HFFc6 (cell line): ENCODE data around the gene PGRMC1. TPM values are rescaled to one million over a fixed set of nuclear protein-coding genes. Genes with fewer than 3 reads are reported as not detected.
"Not testable (repeated sequence)": the region's sequence is repeated elsewhere in the genome, so short reads cannot be mapped to it uniquely, and the experiment has no call there.

Experiments used
- DNase-seq: peaks from one replicate; pipeline ENCODE4 v3.0.0-alpha.2; 2018
- H3K27ac Mint-ChIP-seq: 2 replicates; pipeline ENCODE4 v1.8.0; 2020; ENCODE audit warnings: mild to moderate bottlenecking, mixed read lengths
- H3K27me3 Mint-ChIP-seq: 2 replicates; pipeline ENCODE4 v1.8.0; 2021; ENCODE audit warnings: mild to moderate bottlenecking, moderate library complexity, mixed read lengths; ENCODE audit not compliant: insufficient read depth
- H3K36me3 Mint-ChIP-seq: 2 replicates; pipeline ENCODE4 v1.8.0; 2021; ENCODE audit warnings: low read depth, mixed read lengths
- H3K4me1 Mint-ChIP-seq: 2 replicates; pipeline ENCODE4 v1.8.0; 2020; ENCODE audit warnings: low read depth, mixed read lengths
- H3K4me3 Mint-ChIP-seq: 2 replicates; pipeline ENCODE4 v1.8.0; 2020; ENCODE audit warnings: mild to moderate bottlenecking, moderate library complexity, mixed read lengths
- H3K9me3 Mint-ChIP-seq: 2 replicates; pipeline ENCODE4 v1.8.0; 2020; ENCODE audit warnings: mild to moderate bottlenecking, mixed read lengths
- total RNA-seq, 6 experiments: library from RNA; stranded (reverse); fragmentation: NEBNext Ultra II Directional; extraction: Animal tissue kit (Norgen Biotek cat#: 25700); gene quantifications; 2 replicates in 1 of 6; 3 replicates in 5 of 6; pipeline ENCODE4 v1.2.3, GENCODE V29; 2021
- TF ChIP-seq, protein P1 (sequence below): fragments of 200-600 bp; sonication (generic); IDR thresholded peaks from 2 replicates; pipeline ENCODE4 v1.5.0; 2021; ENCODE audit warnings: antibody characterized with exemption, mild to moderate bottlenecking

PGRMC1 gene
- total RNA-seq, 6 experiments from 2014 or later = 145 to 161 (median 151) TPM

DNA sequence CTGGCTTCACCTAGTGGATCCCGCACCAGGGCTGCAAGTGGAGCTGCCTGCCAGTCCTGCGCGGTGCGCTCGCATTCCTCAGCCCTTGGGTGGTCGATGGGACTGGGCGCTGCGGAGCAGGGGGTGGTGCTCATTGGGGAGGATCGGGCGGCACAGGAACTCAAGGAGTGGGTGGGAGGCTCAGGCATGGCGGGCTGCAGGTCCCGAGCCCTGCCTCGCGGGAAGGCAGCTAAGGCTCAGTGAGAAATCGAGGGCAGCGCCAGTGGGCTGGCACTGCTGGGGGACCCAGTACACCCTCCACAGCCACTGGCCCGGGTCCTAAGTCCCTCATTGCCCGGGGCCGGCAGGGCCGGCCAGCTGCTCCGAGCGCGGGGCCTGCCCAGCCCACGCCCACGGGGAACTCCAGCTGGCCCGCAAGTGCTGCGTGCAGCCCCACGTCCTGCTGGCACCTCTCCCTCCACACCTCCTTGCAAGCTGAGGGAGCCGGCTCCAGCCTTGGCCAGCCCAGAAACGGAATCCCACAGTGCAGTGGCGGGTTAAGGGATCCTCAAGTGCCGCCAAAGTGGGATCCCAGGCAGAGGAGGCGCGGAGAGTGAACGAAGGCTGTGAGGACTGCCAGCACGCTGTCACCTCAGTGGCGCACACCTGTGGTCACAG, 27.6 kb upstream of the PGRMC1 start:
- no peak overlapping the region for H3K27ac Mint-ChIP-seq
- TF ChIP-seq, protein P1, sequence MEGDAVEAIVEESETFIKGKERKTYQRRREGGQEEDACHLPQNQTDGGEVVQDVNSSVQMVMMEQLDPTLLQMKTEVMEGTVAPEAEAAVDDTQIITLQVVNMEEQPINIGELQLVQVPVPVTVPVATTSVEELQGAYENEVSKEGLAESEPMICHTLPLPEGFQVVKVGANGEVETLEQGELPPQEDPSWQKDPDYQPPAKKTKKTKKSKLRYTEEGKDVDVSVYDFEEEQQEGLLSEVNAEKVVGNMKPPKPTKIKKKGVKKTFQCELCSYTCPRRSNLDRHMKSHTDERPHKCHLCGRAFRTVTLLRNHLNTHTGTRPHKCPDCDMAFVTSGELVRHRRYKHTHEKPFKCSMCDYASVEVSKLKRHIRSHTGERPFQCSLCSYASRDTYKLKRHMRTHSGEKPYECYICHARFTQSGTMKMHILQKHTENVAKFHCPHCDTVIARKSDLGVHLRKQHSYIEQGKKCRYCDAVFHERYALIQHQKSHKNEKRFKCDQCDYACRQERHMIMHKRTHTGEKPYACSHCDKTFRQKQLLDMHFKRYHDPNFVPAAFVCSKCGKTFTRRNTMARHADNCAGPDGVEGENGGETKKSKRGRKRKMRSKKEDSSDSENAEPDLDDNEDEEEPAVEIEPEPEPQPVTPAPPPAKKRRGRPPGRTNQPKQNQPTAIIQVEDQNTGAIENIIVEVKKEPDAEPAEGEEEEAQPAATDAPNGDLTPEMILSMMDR = no peak
- no peak for DNase-seq
- H3K36me3 Mint-ChIP-seq = 0 out of 2 replicates have a peak, but pooled peaks cover 4% of the 10 kb centered on the region
- H3K4me3 Mint-ChIP-seq = no peak overlapping the region
- H3K4me1 Mint-ChIP-seq = no peaks in the 10 kb centered on the region
- H3K27me3 Mint-ChIP-seq = peaks cover 16% of the 10 kb centered on the region
- H3K9me3 Mint-ChIP-seq = peaks cover 7% of the 10 kb centered on the region; the same call in 1 of the 2 replicates

DNA sequence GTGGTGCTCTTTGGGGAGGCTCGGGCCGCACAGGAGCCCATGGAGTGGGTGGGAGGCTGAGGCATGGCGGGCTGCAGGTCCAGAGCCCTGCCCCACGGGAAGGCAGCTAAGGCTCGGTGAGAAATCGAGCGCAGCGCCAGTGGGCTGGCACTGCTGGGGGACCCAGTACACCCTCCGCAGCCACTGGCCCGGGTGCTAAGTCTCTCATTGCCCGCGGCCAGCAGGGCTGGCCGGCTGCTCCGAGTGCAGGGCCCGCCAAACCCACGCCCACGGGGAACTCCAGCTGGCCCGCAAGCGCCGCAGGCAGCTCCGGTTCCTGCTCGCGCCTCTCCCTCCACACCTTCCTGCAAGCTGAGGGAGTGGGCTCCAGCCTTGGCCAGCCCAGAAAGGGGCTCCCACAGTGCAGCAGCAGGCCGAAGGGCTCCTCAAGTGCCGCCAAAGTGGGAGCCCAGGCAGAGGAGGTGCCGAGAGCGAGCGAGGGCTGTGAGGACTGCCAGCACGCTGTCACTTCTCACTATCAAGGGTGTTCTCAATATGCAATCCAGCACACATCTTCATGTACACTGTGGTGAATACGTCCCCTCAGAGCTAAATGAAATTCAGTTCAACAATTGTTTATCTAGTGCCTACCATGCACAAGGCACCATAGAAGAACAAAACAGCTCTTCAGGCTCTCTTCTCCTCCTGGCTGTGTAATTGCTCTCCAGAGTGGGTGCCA, 25.0 kb upstream of the PGRMC1 start:
- not testable (repeated sequence) for H3K4me1 Mint-ChIP-seq, H3K9me3 Mint-ChIP-seq
- peaks cover 23% of the 10 kb centered on the region for H3K27me3 Mint-ChIP-seq

DNA sequence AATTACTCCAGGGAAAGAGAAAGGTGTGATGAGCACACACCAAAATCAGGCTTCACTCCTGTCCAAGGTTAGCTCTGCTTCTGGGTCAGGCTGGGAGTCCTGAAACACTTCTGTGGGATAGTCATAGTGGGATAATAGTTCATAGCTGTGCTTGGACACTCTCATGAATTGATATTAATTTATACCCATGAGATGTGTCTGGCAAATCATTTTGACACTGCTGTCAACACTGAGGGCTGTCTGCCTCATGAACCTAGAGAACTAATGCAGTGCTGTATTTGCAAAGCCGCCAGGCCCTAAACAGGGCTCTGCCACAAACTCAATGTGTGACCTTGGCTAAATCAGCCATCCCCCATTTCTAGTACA, 24.5 kb upstream of the PGRMC1 start:
- no peaks in the 10 kb centered on the region for H3K4me1 Mint-ChIP-seq
- peaks cover 18% of the 10 kb centered on the region for H3K27me3 Mint-ChIP-seq
- peaks cover 7% of the 10 kb centered on the region; the same call in 1 of the 2 replicates for H3K9me3 Mint-ChIP-seq
- no peak overlapping the region for H3K27ac Mint-ChIP-seq
- H3K36me3 Mint-ChIP-seq = 0 out of 2 replicates have a peak, but pooled peaks cover 4% of the 10 kb centered on the region
- TF ChIP-seq, protein P1 = no peak
- no peak for DNase-seq
- H3K4me3 Mint-ChIP-seq = no peak overlapping the region

More for the DNA sequence above, 25.0 kb upstream of the PGRMC1 start:
- not testable (repeated sequence) for H3K27ac Mint-ChIP-seq, H3K36me3 Mint-ChIP-seq, DNase-seq, H3K4me3 Mint-ChIP-seq

DNA sequence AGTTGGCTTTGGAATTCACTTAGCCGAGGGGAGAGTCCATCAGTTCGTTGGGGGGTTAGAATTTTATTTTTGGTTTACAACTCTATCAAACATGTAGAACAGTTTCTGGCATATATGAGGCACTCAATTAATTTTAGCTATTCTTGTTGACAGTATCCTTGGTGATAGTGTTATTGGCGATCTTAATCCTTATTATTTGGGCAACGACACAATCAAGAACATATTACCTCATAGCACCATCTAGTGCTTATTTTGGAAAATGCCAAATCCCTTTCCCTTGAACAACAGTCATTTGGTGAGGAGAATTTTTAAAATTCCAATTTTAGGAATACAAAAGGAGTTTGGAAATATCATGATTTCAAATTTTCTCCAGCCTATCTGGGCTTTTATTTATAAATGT, 17.9 kb upstream of the PGRMC1 start:
- no peaks in the 10 kb centered on the region for H3K4me1 Mint-ChIP-seq
- peak; percentile 8 for DNase-seq
- peaks cover 15% of the 10 kb centered on the region for H3K27me3 Mint-ChIP-seq
- H3K4me3 Mint-ChIP-seq = no peak overlapping the region
- no peak overlapping the region for H3K27ac Mint-ChIP-seq
- no peaks in the 10 kb centered on the region for H3K36me3 Mint-ChIP-seq
- H3K9me3 Mint-ChIP-seq = no peaks in the 10 kb centered on the region
- TF ChIP-seq, protein P1 = peak; percentile 64

DNA sequence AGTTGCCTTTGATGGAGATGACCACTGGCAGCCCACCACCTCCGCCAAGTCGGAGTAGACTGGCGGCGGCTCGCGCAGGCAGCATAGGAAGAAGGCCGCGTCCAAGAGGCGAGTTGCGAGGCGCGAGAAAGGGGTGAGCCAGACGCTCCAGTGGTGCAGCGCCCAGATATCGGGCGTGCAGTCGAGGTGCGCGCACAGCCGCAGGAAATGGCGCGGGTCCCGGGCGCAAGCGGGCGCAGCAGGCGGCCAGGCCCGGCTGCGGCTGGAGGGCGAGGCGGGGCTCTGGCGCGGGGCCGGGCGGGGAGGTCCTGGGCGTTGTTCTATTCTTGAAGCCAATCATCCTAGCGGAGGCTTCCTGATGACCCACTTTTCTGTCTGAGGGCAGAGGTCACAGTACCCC, 13.2 kb upstream of the PGRMC1 start:
- TF ChIP-seq, protein P1 = no peak
- Mint-ChIP-seq H3K27me3 (peaks cover 6% of the 10 kb centered on the region), H3K36me3 (no peaks in the 10 kb centered on the region), H3K4me3 (no peak overlapping the region), H3K27ac (no peak overlapping the region), H3K4me1 (no peaks in the 10 kb centered on the region), H3K9me3 (no peaks in the 10 kb centered on the region)
- no peak for DNase-seq

DNA sequence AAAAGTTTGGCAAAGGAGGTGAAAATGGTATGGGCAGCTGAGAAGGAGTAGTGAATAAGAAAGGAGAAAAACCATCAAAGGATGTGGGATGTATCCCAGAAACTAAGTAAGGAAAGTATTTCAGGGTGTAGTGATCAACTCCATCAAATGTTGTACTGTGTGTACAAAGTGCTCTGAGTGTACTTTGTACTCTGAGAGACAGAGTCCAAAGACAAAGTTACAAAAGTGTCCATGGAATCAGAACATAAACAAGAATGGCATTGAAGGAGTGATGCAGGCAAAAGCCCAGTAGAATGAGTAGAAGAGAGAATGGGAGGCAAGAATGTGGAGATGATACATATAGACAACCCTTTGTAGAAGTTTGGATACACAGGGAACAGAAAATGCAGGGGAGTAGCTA, 12.3 kb upstream of the PGRMC1 start:
- peaks cover 7% of the 10 kb centered on the region for H3K4me1 Mint-ChIP-seq
- H3K36me3 Mint-ChIP-seq = no peaks in the 10 kb centered on the region
- no peak overlapping the region for H3K4me3 Mint-ChIP-seq
- H3K27me3 Mint-ChIP-seq = peaks cover 6% of the 10 kb centered on the region
- no peak overlapping the region for H3K27ac Mint-ChIP-seq
- DNase-seq = no peak
- no peaks in the 10 kb centered on the region for H3K9me3 Mint-ChIP-seq
- TF ChIP-seq, protein P1 = no peak
